Left renal cortex interstitium (tissue), 4 donors: ENCODE data around the gene EFHD1. TPM values are rescaled to one million over a fixed set of nuclear protein-coding genes. Genes with fewer than 3 reads are reported as not detected.

Experiments used
- polyA plus RNA-seq, 4 donors: library from polyadenylated mRNA; unstranded; fragments of 120-200 nt; gene quantifications; one replicate each; pipeline ENCODE4 v1.2.1, GENCODE V29; 2013; ENCODE audit not compliant: insufficient read length in 4 of 4

The EFHD1 gene
- polyA plus RNA-seq, 4 donors = 53.7 to 90.4 (median 71.9) TPM

Other genes starting within 250 kb of the EFHD1 start
- gene ALPG, start 226.8 kb upstream of the EFHD1 start, polyA plus RNA-seq = under 1 TPM in 1 of 4 donors, not detected in 3; 0.05 TPM
- under 1 TPM; 0.05 to 0.09 (median 0.06) TPM for gene ALPI, start 177.5 kb upstream of the EFHD1 start, polyA plus RNA-seq
- 10 to 100 TPM; 12.8 to 22.9 (median 17.1) TPM for gene ECEL1, start 145.8 kb upstream of the EFHD1 start, polyA plus RNA-seq
- gene PRSS56, start 113.2 kb upstream of the EFHD1 start, polyA plus RNA-seq = under 1 TPM in 2 of 4 donors, not detected in 2; 0.08 to 0.27 TPM
- gene CHRND, start 107.4 kb upstream of the EFHD1 start, polyA plus RNA-seq = under 1 TPM; 0.31 to 0.92 (median 0.74) TPM
- 1 to 10 TPM in 3 of 4 donors, under 1 TPM in 1; 0.52 to 2.0 (median 1.4) TPM for gene CHRNG, start 93.9 kb upstream of the EFHD1 start, polyA plus RNA-seq
- gene TIGD1, start 83.0 kb upstream of the EFHD1 start, polyA plus RNA-seq = 10 to 100 TPM; 11.0 to 13.3 (median 12.1) TPM
- gene EIF4E2, start 82.9 kb upstream of the EFHD1 start, polyA plus RNA-seq = 100 to 1,000 TPM in 3 of 4 donors, 10 to 100 TPM in 1; 98.9 to 117 (median 105) TPM
- gene GIGYF2, start 63.7 kb downstream of the EFHD1 start, polyA plus RNA-seq = 10 to 100 TPM; 59.0 to 67.8 (median 65.9) TPM
- 1 to 10 TPM; 1.8 to 3.8 (median 2.7) TPM for gene KCNJ13, start 143.0 kb downstream of the EFHD1 start, polyA plus RNA-seq
- 1 to 10 TPM in 3 of 4 donors, under 1 TPM in 1; 0.92 to 3.7 (median 2.0) TPM for gene SNORC, start 236.7 kb downstream of the EFHD1 start, polyA plus RNA-seq